ENCODE results near the gene WHRN.

GRCh38 chr9:114442022-114442421, 63.3 kb downstream of the WHRN start:
- TF ChIP-seq CREM (CRISPR knock-in tag; IDR thresholded peaks at IDR 0.05) (no peak), MLX (CRISPR knock-in tag; IDR thresholded peaks at IDR 0.05) (no peak), CTCF (IDR thresholded peaks at IDR 0.05) (no peak), MXD4 (CRISPR knock-in tag; IDR thresholded peaks at IDR 0.05; ENCODE audit: borderline replicate concordance) (no peak), ELF4 (CRISPR knock-in tag; IDR thresholded peaks at IDR 0.05; ENCODE audit: low read depth) (no peak), NR1H2 (CRISPR knock-in tag; IDR thresholded peaks at IDR 0.05) (no peak), SP1 (CRISPR knock-in tag; conservative IDR thresholded peaks at IDR 0.05) (no peak), SMAD4 (CRISPR knock-in tag; IDR thresholded peaks at IDR 0.05) (no peak), NFE2L1 (CRISPR knock-in tag; IDR thresholded peaks at IDR 0.05) (no peak), ZSCAN18 (CRISPR knock-in tag; IDR thresholded peaks at IDR 0.05) (no peak), IRF2 (CRISPR knock-in tag; IDR thresholded peaks at IDR 0.05; ENCODE audit: borderline replicate concordance, low read depth) (no peak), ATF2 (CRISPR knock-in tag; IDR thresholded peaks at IDR 0.05; ENCODE audit: borderline replicate concordance, low read depth) (no peak), FOXP4 (CRISPR knock-in tag; IDR thresholded peaks at IDR 0.05) (no peak)
